Gastrocnemius medialis (tissue), 4 donors: ENCODE measurements around the gene DNAJC22. TPM values are rescaled to one million over a fixed set of nuclear protein-coding genes. Genes with fewer than 3 reads are reported as not detected.

Experiments
- ATAC-seq, 2 donors: fragments of 150-250 bp; one replicate each; pipeline ENCODE4 v1.9.1; 2016
- DNase-seq, 2 donors: peaks; one replicate each; pipeline ENCODE4 v3.0.0-alpha.2; 2019
- H3K27ac ChIP-seq, 4 donors: fragments of 200-600 bp; sonication (generic); 1 replicate in 1 of 4; 2 replicates in 3 of 4; pipeline ENCODE4 v1.5.1; 2016 to 2018; ENCODE audit warnings: mild to moderate bottlenecking in 2 of 4, moderate library complexity in 1 of 4
- H3K27me3 ChIP-seq, 3 donors: fragments of 200-600 bp; sonication (generic) in 2 of 3; 1 replicate in 1 of 3; 2 replicates in 2 of 3; pipeline versions ENCODE4 v1.5.1 to v1.6.0; 2016 to 2019; ENCODE audit warnings: mild to moderate bottlenecking in 1 of 3, moderate library complexity in 1 of 3
- H3K36me3 ChIP-seq, 2 donors: fragments of 200-600 bp; sonication (generic) in 1 of 2; one replicate each; pipeline ENCODE4 v1.5.1; 2017 to 2018
- H3K4me1 ChIP-seq, 2 donors: fragments of 200-600 bp; sonication (generic) in 1 of 2; one replicate each; pipeline ENCODE4 v1.5.1; 2016 to 2017; ENCODE audit warnings: mild to moderate bottlenecking in 2 of 2
- H3K4me3 ChIP-seq, 4 donors: fragments of 200-600 bp; sonication (generic) in 3 of 4; 1 replicate in 1 of 4; 2 replicates in 3 of 4; pipeline ENCODE4 v1.5.1; 2016 to 2019; ENCODE audit warnings: mild to moderate bottlenecking in 2 of 4
- H3K9me3 ChIP-seq, 3 donors: fragments of 200-600 bp; sonication (generic) in 2 of 3; 1 replicate in 1 of 3; 2 replicates in 2 of 3; pipeline ENCODE4 v1.5.1; 2016 to 2019
- POLR2A ChIP-seq, 2 donors: fragments of 450-650 bp; IDR thresholded peaks; one replicate each; pipeline ENCODE4 v1.6.1; 2017; ENCODE audit warnings: antibody characterized with exemption in 2 of 2, mild to moderate bottlenecking in 2 of 2, moderate library complexity in 2 of 2
- in situ Hi-C, 4 donors: fragments of 200-750 bp; cut with MboI; loops; one replicate each; pipeline versions ENCODE4 v1.15.0 to v1.8.0; 2017; ENCODE audit warnings: low sequenced_read_pairs in 4 of 4
- intact Hi-C: fragments of 100-400 bp; cut with DNase I; formaldehyde crosslinking; loops from one replicate; pipeline ENCODE4 v1.15.1; 2023; ENCODE audit warnings: low total_unique reads
- total RNA-seq, 4 donors: library from RNA; depleted of rRNA; stranded (reverse); fragments of >200 nt; gene quantifications; one replicate each; pipeline versions ENCODE4 v1.1.0 to v1.2.3, GENCODE V29; 2016
- TF ChIP-seq, protein P1 (sequence below), 5 experiments: fragments of 450-650 bp in 3 of 5; fragments of 200-600 bp in 2 of 5; sonication (generic) in 2 of 5; IDR thresholded peaks in 4 of 5; conservative IDR thresholded peaks in 1 of 5; 1 replicate in 4 of 5; 2 replicates in 1 of 5; pipeline ENCODE4 v1.5.1; 2016 to 2019; ENCODE audit warnings: antibody characterized with exemption in 5 of 5, mild to moderate bottlenecking in 3 of 5, moderate library complexity in 3 of 5

DNAJC22 gene
- total RNA-seq, 4 donors from 2014 or later: 0.24 TPM; not detected in 3

DNA sequence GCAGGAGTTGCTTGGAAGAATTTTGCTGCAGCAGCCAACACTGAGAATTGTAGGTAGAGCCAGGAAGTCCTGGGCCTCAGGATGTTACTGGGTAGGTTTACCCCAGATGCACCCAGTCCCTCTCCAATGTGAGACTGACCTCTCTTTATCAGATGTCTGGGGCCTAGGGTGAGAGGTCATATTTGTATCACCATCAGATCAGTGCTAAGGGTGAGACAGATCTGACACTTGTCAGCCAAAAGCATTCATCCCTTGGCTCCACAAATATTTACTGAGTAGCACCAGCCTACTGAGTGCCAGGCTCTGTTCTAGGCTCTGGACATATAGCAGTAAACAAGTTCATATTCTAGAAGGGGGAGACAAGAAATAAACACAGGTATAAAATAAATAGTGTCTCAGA is 19.3 kb upstream of the DNAJC22 start:
- in situ Hi-C loops: no loop called here

DNA sequence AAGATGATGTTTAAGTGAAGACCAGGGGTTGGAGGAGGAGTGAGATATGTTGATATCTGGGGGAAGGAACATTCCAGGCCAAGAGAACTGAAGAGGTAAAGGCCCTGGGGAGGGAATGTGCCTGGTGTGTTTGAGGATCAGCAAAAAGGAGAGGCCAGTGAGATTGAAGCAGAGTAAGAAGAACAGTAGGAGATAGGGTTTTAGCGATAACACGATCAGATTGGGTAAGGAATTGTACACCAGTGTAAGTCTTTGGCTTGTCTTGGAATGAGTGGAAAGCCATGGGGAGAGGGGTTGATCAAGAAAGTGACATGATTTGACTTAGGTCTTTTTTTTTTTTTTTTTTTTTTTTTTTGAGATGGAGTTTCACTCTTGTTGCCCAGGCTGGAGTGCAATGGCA is 18.8 kb upstream of the DNAJC22 start:
- Histone ChIP-seq H3K4me1 (peaks cover 0 to 5% of the 10 kb centered on the region in 2 donors), H3K9me3 (no peaks in the 10 kb centered on the region), H3K27ac (no peak overlapping the region), H3K27me3 (peaks cover 4 to 7% (median 7%) of the 10 kb centered on the region in 3 donors), H3K4me3 (no peak overlapping the region), H3K36me3 (no peaks in the 10 kb centered on the region)
- TF ChIP-seq, protein P1, sequence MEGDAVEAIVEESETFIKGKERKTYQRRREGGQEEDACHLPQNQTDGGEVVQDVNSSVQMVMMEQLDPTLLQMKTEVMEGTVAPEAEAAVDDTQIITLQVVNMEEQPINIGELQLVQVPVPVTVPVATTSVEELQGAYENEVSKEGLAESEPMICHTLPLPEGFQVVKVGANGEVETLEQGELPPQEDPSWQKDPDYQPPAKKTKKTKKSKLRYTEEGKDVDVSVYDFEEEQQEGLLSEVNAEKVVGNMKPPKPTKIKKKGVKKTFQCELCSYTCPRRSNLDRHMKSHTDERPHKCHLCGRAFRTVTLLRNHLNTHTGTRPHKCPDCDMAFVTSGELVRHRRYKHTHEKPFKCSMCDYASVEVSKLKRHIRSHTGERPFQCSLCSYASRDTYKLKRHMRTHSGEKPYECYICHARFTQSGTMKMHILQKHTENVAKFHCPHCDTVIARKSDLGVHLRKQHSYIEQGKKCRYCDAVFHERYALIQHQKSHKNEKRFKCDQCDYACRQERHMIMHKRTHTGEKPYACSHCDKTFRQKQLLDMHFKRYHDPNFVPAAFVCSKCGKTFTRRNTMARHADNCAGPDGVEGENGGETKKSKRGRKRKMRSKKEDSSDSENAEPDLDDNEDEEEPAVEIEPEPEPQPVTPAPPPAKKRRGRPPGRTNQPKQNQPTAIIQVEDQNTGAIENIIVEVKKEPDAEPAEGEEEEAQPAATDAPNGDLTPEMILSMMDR (IDR thresholded peaks at IDR 0.05 in 4 of 5, conservative IDR thresholded peaks at IDR 0.05 in 1 of 5): no peak
- TF ChIP-seq POLR2A (IDR thresholded peaks at IDR 0.05): no peak
- in situ Hi-C loops (no loop called here), intact Hi-C loops (no loop called here)
- DNase-seq (no peak), ATAC-seq (no peak)

More for the DNA sequence above, 19.3 kb upstream of the DNAJC22 start:
- Histone ChIP-seq H3K4me3 (no peak overlapping the region), H3K9me3 (no peaks in the 10 kb centered on the region), H3K27me3 (peaks cover 0 to 7% (median 2%) of the 10 kb centered on the region in 3 donors), H3K27ac (no peak overlapping the region), H3K4me1 (peaks cover 2 to 5% of the 10 kb centered on the region in 2 donors), H3K36me3 (no peaks in the 10 kb centered on the region)
- intact Hi-C loops: no loop called here
- TF ChIP-seq POLR2A (IDR thresholded peaks at IDR 0.05): no peak
- TF ChIP-seq, protein P1 (IDR thresholded peaks at IDR 0.05 in 4 of 5, conservative IDR thresholded peaks at IDR 0.05 in 1 of 5): no peak
- DNase-seq: no peak
- ATAC-seq: no peak

DNA sequence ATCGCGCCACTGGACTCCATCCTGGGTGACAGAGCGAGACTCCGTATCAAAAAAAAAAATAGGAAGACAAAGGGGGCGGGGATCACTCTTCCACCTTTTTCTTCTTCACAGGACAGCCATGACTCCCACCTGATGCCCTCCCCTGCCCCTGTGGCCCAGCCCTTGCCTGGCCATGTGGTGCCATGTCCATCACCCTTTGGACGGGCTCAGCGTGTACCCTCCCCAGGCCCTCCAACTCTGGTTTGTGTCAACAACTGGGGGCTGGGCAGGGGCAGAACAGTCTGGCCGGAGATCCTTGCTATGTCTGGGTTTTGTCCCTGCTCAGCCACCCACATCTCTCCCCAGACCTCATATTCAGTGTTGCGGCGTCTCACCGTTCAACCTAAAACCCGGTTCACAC is 17.9 kb upstream of the DNAJC22 start:
- Histone ChIP-seq H3K27me3 (peaks cover 11 to 16% (median 14%) of the 10 kb centered on the region in 3 donors), H3K4me3 (no peak overlapping the region), H3K27ac (no peak overlapping the region), H3K4me1 (no peaks in the 10 kb centered on the region), H3K9me3 (no peaks in the 10 kb centered on the region), H3K36me3 (no peaks in the 10 kb centered on the region)
- TF ChIP-seq POLR2A (IDR thresholded peaks at IDR 0.05): no peak
- TF ChIP-seq, protein P1 (IDR thresholded peaks at IDR 0.05 in 4 of 5, conservative IDR thresholded peaks at IDR 0.05 in 1 of 5): no peak
- ATAC-seq (no peak), DNase-seq (no peak)
- intact Hi-C loops (no loop called here), in situ Hi-C loops (no loop called here)

DNA sequence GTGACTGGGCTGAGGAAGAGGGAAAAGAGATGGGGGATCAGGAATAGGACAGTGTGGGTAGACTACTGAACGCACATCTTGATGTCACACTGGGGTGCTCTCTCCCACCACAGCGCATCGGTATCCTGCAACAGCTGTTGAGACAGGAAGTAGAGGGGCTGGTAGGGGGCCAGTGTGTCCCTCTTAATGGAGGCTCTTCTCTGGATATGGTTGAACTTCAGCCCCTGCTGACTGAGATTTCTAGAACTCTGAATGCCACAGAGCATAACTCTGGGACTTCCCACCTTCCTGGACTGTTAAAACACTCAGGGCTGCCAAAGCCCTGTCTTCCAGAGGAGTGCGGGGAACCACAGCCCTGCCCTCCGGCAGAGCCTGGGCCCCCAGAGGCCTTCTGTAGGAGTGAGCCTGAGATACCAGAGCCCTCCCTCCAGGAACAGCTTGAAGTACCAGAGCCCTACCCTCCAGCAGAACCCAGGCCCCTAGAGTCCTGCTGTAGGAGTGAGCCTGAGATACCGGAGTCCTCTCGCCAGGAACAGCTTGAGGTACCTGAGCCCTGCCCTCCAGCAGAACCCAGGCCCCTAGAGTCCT is 16.6 kb upstream of the DNAJC22 start:
- Histone ChIP-seq H3K36me3 (no peaks in the 10 kb centered on the region), H3K27ac (no peak overlapping the region), H3K4me3 (no peak overlapping the region), H3K9me3 (no peaks in the 10 kb centered on the region), H3K27me3 (peaks cover 24 to 29% (median 27%) of the 10 kb centered on the region in 3 donors), H3K4me1 (no peaks in the 10 kb centered on the region)
- DNase-seq (no peak), ATAC-seq (no peak)
- in situ Hi-C loops (no loop called here), intact Hi-C loops (no loop called here)
- TF ChIP-seq POLR2A (IDR thresholded peaks at IDR 0.05): no peak

DNA sequence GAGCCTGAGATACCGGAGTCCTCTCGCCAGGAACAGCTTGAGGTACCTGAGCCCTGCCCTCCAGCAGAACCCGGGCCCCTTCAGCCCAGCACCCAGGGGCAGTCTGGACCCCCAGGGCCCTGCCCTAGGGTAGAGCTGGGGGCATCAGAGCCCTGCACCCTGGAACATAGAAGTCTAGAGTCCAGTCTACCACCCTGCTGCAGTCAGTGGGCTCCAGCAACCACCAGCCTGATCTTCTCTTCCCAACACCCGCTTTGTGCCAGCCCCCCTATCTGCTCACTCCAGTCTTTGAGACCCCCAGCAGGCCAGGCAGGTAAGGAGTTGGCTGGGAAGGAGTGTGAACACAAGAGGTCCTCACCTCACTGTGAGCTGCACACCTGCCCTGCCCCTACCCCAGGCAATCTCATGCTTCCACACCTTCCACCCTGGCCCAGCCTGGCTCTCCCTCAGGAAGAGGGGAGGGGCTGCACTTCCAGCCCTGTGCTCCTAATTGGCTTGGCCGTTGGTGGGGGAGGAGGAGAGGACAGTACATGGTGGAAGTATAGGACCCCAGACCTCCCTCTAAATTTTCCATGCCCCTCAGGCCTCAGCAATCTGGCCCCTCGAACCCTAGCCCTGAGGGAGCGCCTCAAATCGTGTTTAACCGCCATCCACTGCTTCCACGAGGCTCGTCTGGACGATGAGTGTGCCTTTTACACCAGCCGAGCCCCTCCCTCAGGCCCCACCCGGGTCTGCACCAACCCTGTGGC is 15.9 kb upstream of the DNAJC22 start:
- in situ Hi-C loops: no loop called here
- H3K9me3 ChIP-seq: no peaks in the 10 kb centered on the region
- no peak for DNase-seq
- no peak for ATAC-seq
- intact Hi-C loops: no loop called here
- no peaks in the 10 kb centered on the region for H3K36me3 ChIP-seq
- no peak overlapping the region for H3K27ac ChIP-seq
- TF ChIP-seq, protein P1 (IDR thresholded peaks at IDR 0.05 in 4 of 5, conservative IDR thresholded peaks at IDR 0.05 in 1 of 5): no peak
- TF ChIP-seq POLR2A (IDR thresholded peaks at IDR 0.05): no peak
- no peak overlapping the region for H3K4me3 ChIP-seq
- no peaks in the 10 kb centered on the region for H3K4me1 ChIP-seq
- H3K27me3 ChIP-seq: peaks cover 31 to 36% (median 32%) of the 10 kb centered on the region in 3 donors
